Tibial nerve (tissue), 4 donors: Measurements from ENCODE around the gene CALCOCO1. TPM values are rescaled to one million over a fixed set of nuclear protein-coding genes. Genes with fewer than 3 reads are reported as not detected.

Experiments used
- DNase-seq, 2 donors: peaks; one replicate each; pipeline ENCODE4 v3.0.0-alpha.2; 2019; ENCODE audit warnings: low spot score in 2 of 2
- H3K27ac ChIP-seq, 4 donors: fragments of 200-600 bp; sonication (generic) in 3 of 4; one replicate each; pipeline ENCODE4 v1.5.1; 2017 to 2019; ENCODE audit warnings: mild to moderate bottlenecking in 1 of 4
- H3K27me3 ChIP-seq, 2 donors: fragments of 200-600 bp; sonication (generic) in 1 of 2; one replicate each; pipeline versions ENCODE4 v1.5.1 to v1.6.0; 2017 to 2019
- H3K36me3 ChIP-seq, 3 donors: fragments of 200-600 bp; sonication (generic); one replicate each; pipeline ENCODE4 v1.5.1; 2018 to 2019
- H3K4me1 ChIP-seq, 4 donors: fragments of 200-600 bp; sonication (generic) in 3 of 4; one replicate each; pipeline ENCODE4 v1.5.1; 2017 to 2019
- H3K4me3 ChIP-seq, 4 donors: fragments of 200-600 bp; sonication (generic) in 3 of 4; one replicate each; pipeline ENCODE4 v1.5.1; 2017 to 2019; ENCODE audit warnings: mild to moderate bottlenecking in 1 of 4, moderate library complexity in 1 of 4
- H3K9me3 ChIP-seq, 4 donors: fragments of 200-600 bp; sonication (generic) in 3 of 4; one replicate each; pipeline ENCODE4 v1.5.1; 2017 to 2019
- EP300 ChIP-seq, 2 donors: sonication (generic); formaldehyde crosslinking; IDR thresholded peaks; one replicate each; pipeline ENCODE4 v1.6.1; 2017; ENCODE audit warnings: antibody characterized with exemption in 2 of 2, mild to moderate bottlenecking in 1 of 2
- POLR2A ChIP-seq, 2 donors: fragments of 450-650 bp; IDR thresholded peaks; one replicate each; pipeline ENCODE4 v1.6.1; 2017; ENCODE audit warnings: antibody characterized with exemption in 2 of 2, mild to moderate bottlenecking in 2 of 2, moderate library complexity in 2 of 2
- WGBS, 2 donors: methylation state at CpG; one replicate each; pipeline ENCODE4 v1.1.5; 2018; 5-methylcytosine and 5-hydroxymethylcytosine counted together
- total RNA-seq, 4 donors: library from RNA; depleted of rRNA; stranded (reverse); fragments of >200 nt; gene quantifications; one replicate each; pipeline ENCODE4 v1.1.0, GENCODE V29; 2016
- TF ChIP-seq, protein P1 (sequence below), 5 experiments: fragments of 200-600 bp in 3 of 5; fragments of 450-650 bp in 2 of 5; sonication (generic) in 3 of 5; IDR thresholded peaks; one replicate each; pipeline ENCODE4 v1.5.1; 2016 to 2019; ENCODE audit warnings: antibody characterized with exemption in 5 of 5, mild to moderate bottlenecking in 3 of 5, moderate library complexity in 2 of 5

Gene CALCOCO1
- total RNA-seq, 4 donors from 2014 or later = 226 to 383 (median 285) TPM

- no peaks in the 10 kb centered on the region for H3K36me3 ChIP-seq
- no peaks in the 10 kb centered on the region for H3K9me3 ChIP-seq
- peaks cover 0 to 79% of the 10 kb centered on the region in 2 donors for H3K27me3 ChIP-seq
- H3K4me3 ChIP-seq = no peak overlapping the region
- TF ChIP-seq, protein P1, sequence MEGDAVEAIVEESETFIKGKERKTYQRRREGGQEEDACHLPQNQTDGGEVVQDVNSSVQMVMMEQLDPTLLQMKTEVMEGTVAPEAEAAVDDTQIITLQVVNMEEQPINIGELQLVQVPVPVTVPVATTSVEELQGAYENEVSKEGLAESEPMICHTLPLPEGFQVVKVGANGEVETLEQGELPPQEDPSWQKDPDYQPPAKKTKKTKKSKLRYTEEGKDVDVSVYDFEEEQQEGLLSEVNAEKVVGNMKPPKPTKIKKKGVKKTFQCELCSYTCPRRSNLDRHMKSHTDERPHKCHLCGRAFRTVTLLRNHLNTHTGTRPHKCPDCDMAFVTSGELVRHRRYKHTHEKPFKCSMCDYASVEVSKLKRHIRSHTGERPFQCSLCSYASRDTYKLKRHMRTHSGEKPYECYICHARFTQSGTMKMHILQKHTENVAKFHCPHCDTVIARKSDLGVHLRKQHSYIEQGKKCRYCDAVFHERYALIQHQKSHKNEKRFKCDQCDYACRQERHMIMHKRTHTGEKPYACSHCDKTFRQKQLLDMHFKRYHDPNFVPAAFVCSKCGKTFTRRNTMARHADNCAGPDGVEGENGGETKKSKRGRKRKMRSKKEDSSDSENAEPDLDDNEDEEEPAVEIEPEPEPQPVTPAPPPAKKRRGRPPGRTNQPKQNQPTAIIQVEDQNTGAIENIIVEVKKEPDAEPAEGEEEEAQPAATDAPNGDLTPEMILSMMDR (IDR thresholded peaks at IDR 0.05) = no peak
- TF ChIP-seq EP300 (IDR thresholded peaks at IDR 0.05) (no peak), POLR2A (IDR thresholded peaks at IDR 0.05) (no peak)
- WGBS, 2 donors = 34 to 54% methylated on average over 22 of the region's 22 CpGs
- H3K4me1 ChIP-seq = peaks cover 0 to 31% (median 21%) of the 10 kb centered on the region in 4 donors
- DNase-seq = no peak
- H3K27ac ChIP-seq = no peak overlapping the region
These were observed 21.0 kb upstream of the CALCOCO1 start for GRCh38 chr12:53748072-53748840.

DNA sequence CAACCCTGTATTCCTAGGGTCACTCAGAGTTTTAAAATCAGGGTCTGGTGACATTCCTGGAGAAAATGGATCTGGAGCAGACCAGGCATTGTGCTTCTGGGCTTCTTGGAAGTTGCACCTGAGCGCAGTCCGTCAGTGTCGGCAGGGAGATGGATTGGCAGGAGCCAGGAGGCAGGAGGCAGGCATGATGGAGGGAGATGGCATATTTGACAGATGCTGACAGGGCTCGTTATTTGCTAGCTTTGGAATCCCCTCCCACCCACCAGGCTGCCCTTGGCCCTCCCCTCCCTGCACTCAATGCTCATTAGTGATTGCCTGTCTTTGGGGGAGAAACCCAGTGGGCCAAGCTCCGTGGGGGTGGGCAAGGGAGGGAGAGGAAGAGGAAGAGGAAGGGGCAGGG lies 19.8 kb upstream of the CALCOCO1 start:
- peaks cover 0 to 30% (median 20%) of the 10 kb centered on the region in 4 donors for H3K4me1 ChIP-seq
- H3K27me3 ChIP-seq = peaks cover 0 to 79% of the 10 kb centered on the region in 2 donors
- no peaks in the 10 kb centered on the region for H3K36me3 ChIP-seq
- H3K4me3 ChIP-seq = no peak overlapping the region
- DNase-seq = no peak
- no peak overlapping the region for H3K27ac ChIP-seq
- H3K9me3 ChIP-seq = no peaks in the 10 kb centered on the region
- whole genome bisulfite sequencing, 2 donors = 27 to 48% methylated on average over 5 of the region's 5 CpGs
- TF ChIP-seq EP300 (IDR thresholded peaks at IDR 0.05) = no peak

DNA sequence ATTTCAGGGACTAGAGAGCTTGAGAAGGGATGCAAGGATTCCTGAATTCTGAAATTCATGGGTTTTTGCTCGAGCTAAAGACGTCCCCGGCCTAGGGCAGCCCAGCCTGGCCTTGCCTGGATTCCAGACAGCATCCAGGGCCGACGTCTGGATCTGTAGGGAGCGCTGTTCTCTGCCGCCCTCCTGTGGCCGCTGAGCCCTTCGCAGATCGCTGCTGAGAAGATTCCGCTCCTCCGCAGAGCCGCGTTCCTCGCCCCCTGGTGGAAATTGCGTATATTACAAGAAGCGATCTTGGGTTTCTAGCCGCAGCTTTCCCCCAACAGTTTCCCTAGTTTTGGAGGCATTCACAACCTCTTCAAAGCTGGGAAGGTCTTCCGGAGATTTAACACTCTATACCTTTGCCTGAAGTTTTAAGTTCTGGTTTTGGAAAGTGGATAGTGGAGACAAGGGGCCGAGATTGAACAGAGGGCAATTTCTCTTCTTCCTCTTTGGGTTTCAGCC lies 19.4 kb upstream of the CALCOCO1 start:
- H3K27me3 ChIP-seq = peaks cover 0 to 79% of the 10 kb centered on the region in 2 donors
- peak; percentile 82 to 87 for DNase-seq
- peaks cover 0 to 25% (median 16%) of the 10 kb centered on the region in 4 donors for H3K4me1 ChIP-seq
- H3K36me3 ChIP-seq = no peaks in the 10 kb centered on the region
- H3K4me3 ChIP-seq = no peak overlapping the region
- no peaks in the 10 kb centered on the region for H3K9me3 ChIP-seq
- no peak overlapping the region for H3K27ac ChIP-seq
- WGBS, 2 donors = 0 to 1% methylated on average over 20 of the region's 20 CpGs
- TF ChIP-seq EP300 (IDR thresholded peaks at IDR 0.05) = peak in 1 of 2 donors; percentile 63
- TF ChIP-seq, protein P1 (IDR thresholded peaks at IDR 0.05) = peak; percentile 99 to 100 (median 99)
- TF ChIP-seq POLR2A (IDR thresholded peaks at IDR 0.05) = no peak

DNA sequence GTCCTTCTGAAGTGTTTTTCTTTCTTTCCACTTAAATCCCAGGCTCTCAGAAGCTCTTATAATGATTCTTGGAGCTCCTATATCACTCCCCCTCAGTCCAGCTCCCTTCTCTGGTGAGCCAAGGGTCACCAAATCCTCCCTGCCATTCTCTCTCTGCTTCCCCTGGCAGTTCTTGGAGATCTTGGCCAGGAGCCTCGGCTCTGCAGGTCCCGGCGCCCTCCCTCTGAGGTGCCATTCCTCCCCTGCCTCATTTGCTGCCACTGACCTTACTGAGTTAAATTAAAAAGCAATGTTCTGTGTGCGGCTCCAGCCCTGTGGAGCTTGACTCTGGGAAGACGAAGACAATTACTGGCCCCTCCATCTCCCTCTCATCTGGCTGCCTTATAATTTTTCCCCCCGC lies 17.5 kb upstream of the CALCOCO1 start:
- Histone ChIP-seq H3K27ac (no peak overlapping the region), H3K4me1 (peaks cover 0 to 16% (median 9%) of the 10 kb centered on the region in 4 donors), H3K27me3 (peaks cover 0 to 79% of the 10 kb centered on the region in 2 donors), H3K9me3 (no peaks in the 10 kb centered on the region), H3K36me3 (no peaks in the 10 kb centered on the region), H3K4me3 (no peak overlapping the region)
- WGBS, 2 donors = 63 to 70% methylated on average over 6 of the region's 6 CpGs
- TF ChIP-seq EP300 (IDR thresholded peaks at IDR 0.05) (no peak), POLR2A (IDR thresholded peaks at IDR 0.05) (no peak)
- TF ChIP-seq, protein P1 (IDR thresholded peaks at IDR 0.05) = no peak
- no peak for DNase-seq

GRCh38 chr12:53744130-53744441 lies 16.8 kb upstream of the CALCOCO1 start:
- TF ChIP-seq POLR2A (IDR thresholded peaks at IDR 0.05) = no peak
- no peak for TF ChIP-seq EP300 (IDR thresholded peaks at IDR 0.05)
- TF ChIP-seq, protein P1 (IDR thresholded peaks at IDR 0.05) = no peak
- no peak overlapping the region for H3K4me3 ChIP-seq
- H3K9me3 ChIP-seq = no peaks in the 10 kb centered on the region
- peaks cover 0 to 79% of the 10 kb centered on the region in 2 donors for H3K27me3 ChIP-seq
- 84 to 96% methylated on average over 1 of the region's 1 CpG for WGBS, 2 donors
- H3K4me1 ChIP-seq = peaks cover 0 to 23% (median 15%) of the 10 kb centered on the region in 4 donors
- no peak for DNase-seq
- H3K27ac ChIP-seq = no peak overlapping the region
- no peaks in the 10 kb centered on the region for H3K36me3 ChIP-seq
